SK-N-SH treated with all-trans-retinoic acid at 6 μM for 48 hours (cell line): ENCODE data around the gene GNG2.

Experiments
- PPARA ChIP-seq: fragments of 250-450 bp; sonication (Bioruptor Pico); IDR thresholded peaks from 2 replicates; pipeline ENCODE4 v1.5.0; 2020; ENCODE audit warnings: mild to moderate bottlenecking, borderline replicate concordance
- ZC3H10 ChIP-seq: fragments of 250-450 bp; sonication (Bioruptor Pico); IDR thresholded peaks from 2 replicates; pipeline ENCODE4 v1.5.1; 2021; ENCODE audit warnings: mild to moderate bottlenecking, moderate library complexity
- TF ChIP-seq, protein P1 (sequence below): fragments of 250-450 bp; sonication (Bioruptor Pico); IDR thresholded peaks from 2 replicates; pipeline ENCODE4 v1.8.0; 2020; ENCODE audit warnings: mild to moderate bottlenecking, moderate library complexity, borderline replicate concordance

DNA sequence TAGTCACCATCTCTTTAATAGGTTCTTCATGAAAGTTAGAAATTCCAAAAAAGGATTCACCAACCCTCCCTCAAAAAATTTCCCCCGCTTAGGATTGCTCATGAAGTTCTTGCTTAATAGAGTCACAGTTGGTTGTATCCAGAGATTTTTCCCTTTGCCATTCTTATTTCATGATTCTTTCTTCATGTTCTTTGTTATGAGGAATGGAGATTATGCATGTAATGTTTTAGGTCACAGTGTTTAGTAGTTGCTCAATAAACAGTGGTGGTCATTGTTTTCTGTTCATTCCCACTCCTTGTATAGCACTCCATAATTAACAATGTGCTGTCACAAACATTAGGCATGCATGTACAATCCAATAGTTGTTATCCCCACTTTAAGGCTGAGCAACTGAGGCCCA lies 77.7 kb downstream of the GNG2 start:
- TF ChIP-seq, protein P1, sequence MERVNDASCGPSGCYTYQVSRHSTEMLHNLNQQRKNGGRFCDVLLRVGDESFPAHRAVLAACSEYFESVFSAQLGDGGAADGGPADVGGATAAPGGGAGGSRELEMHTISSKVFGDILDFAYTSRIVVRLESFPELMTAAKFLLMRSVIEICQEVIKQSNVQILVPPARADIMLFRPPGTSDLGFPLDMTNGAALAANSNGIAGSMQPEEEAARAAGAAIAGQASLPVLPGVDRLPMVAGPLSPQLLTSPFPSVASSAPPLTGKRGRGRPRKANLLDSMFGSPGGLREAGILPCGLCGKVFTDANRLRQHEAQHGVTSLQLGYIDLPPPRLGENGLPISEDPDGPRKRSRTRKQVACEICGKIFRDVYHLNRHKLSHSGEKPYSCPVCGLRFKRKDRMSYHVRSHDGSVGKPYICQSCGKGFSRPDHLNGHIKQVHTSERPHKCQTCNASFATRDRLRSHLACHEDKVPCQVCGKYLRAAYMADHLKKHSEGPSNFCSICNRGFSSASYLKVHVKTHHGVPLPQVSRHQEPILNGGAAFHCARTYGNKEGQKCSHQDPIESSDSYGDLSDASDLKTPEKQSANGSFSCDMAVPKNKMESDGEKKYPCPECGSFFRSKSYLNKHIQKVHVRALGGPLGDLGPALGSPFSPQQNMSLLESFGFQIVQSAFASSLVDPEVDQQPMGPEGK (CRISPR knock-in tag), result no peak
- TF ChIP-seq PPARA (no peak), ZC3H10 (CRISPR knock-in tag) (no peak)
